GM19025 (cell line): ENCODE data around the gene TMEM167B.
A peak's percentile ranks its signal among the peaks of the same experiment; 100 is the strongest.
"Not testable (repeated sequence)": the region's sequence is repeated elsewhere in the genome, so short reads cannot be mapped to it uniquely, and the experiment has no call there.

Source experiments
- ATAC-seq: cut with Tn5 transposase; IDR thresholded peaks from one replicate; pipeline ENCODE4 v1.9.1; 2021; ENCODE audit warnings: mild to moderate bottlenecking, low read depth, moderate library complexity; ENCODE audit not compliant: unreplicated experiment

The TMEM167B gene

DNA sequence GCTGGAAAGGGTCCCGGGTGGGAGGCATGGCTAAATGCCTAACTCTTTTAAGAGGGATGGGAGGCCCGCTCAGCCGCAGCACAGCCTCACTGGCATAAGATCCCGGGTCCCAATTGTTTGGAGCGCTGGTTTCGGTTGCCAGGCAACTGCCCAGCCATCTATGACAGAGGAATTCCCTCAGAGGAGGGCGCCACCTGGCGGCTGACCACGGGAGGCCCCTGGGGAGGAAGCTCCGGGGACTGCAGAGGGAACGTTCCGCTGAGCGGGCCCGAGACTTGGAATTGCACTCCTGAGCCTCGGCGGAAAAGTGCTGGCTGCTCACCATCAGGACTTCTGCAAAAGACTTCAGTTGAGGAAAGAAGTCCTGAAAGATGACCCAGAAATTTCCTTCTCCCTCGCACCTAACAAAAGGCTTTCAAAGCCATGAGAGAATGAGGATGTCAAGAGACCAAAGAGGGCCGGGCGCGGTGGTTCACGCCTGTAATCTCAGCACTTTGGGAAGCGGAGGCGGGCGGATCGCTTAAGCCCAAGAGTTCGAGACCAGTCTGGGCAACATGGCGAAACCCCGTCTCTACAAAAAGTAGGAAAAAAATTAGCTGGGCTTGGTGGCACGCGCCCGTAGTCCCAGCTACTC is 22.2 kb downstream of the TMEM167B start:
- ATAC-seq = peak; percentile 41

DNA sequence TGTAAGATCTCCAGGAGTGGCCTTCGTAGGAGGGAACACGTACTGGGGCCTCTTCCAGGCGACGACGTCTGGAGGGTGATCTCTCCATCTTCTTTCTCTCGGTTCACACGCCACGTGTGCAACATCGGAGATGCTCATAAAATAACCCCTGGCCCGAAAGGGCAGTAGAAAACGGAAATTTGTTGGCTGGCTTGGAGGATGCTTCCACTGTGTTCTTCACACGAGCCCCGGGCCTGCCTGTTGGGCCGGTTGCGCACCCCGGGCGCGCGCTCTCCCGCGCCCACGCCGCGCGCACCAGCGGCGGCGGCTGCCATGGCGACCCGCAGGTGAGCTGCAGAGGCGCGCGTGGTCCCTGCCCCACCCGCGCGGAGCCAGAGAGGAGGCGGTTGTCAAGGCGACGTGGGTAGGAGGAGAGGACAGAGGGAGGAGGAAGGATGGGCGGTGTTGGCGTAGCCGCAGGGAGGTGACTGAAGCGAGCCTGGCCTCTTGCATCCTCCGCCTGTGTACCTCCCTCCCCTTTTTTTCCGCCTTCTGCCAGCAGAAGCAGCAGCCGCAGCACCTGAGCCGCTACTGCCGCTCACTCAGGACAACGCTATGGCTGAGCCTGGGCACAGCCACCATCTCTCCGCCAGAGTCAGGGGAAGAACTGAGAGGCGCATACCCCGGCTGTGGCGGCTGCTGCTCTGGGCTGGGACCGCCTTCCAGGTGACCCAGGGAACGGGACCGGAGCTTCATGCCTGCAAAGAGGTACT is 23.2 kb downstream of the TMEM167B start, which contains the start of gene ELAPOR1:
Gene ELAPOR1, plus strand, starts transcription at position 526 of the 752 bp plus-strand sequence. Its CDS starts 69 bp downstream, at position 595.
- ATAC-seq = no peak

DNA sequence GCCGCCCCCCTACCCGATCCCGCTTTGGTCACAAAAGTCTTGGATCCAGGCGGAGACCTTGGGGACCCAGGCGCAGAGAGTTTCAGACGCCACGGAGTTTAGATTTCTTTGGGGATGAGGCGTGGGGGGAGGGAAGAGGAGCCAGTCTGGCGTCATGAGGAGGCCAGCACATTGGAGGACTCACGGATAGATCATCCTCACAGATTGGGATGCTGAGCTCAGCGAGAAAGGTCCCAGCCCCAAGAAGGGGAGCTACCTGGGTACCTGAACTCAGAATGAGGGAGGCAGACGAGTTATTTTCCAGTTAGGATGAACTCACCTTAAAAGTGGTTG is 23.7 kb downstream of the TMEM167B start:
- no peak for ATAC-seq

DNA sequence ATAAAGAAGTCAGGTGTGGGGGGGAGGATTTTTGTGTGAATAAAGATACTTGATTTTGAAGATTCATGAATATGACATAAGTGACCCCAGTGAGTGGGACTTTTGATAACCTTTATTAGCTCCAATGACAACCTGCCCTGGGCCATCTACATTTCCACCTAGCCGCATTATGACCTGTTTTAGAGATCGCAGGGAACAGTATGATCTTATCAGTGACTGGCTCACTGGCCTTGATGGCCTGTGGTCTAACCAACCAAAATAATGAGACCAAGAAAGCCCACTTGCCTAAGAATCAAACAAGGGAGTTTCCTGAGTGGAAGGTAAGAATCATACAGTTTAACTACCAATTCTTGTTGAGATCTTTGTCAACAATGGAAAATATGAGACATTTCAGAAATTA is 25.1 kb downstream of the TMEM167B start:
- no peak for ATAC-seq

DNA sequence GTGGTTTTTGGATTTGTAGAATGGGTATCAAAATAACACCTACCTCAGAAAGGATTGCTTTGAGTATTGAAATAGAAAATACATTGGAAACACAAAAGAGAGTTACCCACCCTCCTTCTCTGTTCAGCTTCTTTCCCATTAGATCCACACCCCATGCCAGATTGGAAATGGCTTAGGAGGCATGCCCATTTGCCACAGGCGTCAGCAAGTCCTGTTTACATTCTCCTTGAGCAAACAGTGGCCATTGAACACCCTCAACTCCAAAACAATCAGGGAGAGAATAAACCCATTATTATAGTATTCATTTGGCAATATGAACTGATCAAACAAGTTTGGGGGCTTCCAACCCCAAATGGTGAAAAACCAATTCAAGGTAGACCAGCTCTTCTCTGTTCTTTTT is 25.7 kb downstream of the TMEM167B start:
- no peak for ATAC-seq

DNA sequence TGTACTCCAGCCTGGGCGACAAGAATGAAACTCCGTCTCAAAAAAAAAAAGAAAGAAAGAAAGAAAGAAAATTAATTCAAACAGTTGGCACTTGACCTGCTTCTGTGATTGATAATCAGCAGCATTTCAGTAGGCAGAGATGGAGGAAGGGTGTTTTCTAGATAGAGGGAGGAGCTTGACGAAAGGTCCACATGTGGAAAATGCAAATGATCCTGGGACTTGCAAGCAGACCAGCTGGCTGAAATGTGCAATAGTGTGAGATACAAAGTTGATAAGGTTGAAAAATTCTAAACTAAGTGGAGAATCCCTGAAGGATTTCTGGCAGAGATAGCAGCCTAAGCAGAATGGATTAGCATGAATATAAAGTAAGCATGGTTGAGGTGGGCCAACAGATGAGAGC is 27.5 kb downstream of the TMEM167B start:
- ATAC-seq = no peak

DNA sequence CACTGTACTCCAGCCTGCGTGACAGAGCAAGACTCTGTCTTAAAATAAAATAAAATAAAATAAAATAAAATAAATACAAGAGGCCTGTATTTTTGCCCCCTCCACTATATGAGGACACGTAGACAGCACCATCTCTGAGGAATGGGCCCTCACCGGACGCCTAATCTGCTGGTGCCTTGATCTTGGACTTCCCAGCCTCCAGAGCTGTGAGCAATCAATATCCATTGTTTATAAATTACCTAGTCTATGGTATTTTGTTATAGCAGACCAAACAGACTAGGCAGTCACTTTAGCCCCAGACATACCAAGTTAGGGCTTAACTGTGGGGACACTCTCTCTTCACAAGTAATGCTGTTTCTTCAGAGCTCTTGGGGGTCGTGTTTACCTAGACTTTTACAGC is 29.8 kb downstream of the TMEM167B start:
- no peak for ATAC-seq

DNA sequence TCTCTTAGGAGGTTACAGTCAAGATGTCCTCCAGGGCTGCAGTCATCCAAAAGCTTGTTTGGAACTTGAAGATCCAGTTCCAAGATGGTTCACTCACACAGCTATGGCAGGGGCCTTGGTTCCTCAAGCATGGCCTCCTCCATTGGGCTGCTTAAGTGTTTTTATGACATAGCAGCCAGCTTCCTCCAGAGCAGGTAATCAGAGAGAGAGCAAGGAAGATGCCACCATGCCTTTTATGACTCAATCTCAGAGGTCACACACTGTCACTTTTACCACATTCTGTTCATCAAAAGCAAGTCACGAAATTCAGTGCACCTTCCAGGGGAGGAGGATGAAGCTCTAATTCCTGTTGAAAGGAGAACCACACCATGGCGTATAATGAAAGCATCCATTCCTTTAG is 40.5 kb downstream of the TMEM167B start:
- no peak for ATAC-seq

DNA sequence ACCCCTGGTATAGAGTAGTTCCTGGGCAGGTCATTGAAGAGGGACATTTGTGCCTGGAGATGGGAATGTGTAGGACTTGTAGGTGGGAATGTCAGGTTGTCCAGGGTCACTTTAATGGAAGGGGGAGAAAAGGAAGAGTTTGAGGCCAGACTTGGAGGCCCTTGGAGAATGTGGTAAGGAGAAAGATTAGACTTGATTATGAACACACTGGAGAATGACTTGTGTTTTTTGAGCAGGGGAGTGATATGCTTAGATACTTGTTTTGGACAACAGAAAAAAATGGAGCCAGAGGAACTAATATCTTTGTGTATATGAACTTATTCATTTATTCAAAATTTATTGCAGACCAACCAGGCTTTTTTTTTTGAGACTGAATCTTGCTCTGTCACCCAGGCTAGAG is 41.2 kb downstream of the TMEM167B start:
- ATAC-seq = no peak

DNA sequence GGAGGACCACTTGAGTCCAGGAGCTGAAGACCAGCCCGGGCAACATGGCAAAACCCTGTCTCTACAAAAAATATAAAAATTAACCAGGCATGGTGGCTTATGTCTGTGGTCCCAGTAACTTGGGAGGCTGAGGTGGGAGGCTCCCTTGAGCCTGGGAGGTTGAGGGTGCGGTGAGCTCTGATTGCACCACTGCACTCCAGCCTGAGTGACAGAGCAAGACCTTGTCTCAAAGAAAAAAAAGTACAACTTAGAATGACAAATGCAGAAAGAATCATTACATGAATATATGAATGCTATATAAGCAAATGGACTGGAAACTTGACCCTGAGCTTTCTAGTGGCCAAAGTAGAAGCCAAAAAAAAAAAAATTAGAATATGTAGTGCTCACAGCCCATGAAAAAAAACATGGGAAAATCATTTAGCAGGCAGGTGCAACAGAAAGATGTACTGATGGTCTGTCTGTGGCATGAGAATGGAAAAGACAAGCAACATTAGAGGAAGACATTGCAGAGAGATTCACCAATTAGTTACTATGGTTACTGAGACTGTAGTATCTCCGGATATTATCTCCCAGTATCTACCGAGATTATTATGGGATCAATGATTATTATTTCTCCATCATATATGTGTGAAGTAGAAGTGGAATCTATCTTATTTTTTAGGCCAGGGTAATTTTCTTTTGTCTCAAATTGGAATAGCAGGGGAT is 42.6 kb downstream of the TMEM167B start:
- no peak for ATAC-seq

DNA sequence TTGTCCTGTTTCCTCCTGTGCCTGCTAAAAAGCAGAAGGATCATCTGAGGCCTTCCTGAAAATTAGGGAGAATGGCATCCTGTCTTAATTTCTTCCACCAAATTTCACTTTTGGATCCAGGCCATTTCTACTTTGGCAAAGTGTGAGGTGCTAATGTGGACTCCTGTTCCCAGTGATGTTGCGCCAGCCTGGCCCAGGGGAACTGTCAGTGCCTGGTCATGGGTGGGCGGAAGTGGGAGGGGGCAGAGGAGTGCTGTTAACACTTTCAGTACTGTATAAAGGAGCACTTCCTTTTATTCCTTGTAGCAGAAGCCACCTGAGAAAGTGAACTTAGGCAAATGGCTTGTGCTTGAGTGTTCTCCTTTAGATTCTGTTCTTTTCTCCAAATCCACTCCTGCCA is 43.3 kb downstream of the TMEM167B start:
- no peak for ATAC-seq

DNA sequence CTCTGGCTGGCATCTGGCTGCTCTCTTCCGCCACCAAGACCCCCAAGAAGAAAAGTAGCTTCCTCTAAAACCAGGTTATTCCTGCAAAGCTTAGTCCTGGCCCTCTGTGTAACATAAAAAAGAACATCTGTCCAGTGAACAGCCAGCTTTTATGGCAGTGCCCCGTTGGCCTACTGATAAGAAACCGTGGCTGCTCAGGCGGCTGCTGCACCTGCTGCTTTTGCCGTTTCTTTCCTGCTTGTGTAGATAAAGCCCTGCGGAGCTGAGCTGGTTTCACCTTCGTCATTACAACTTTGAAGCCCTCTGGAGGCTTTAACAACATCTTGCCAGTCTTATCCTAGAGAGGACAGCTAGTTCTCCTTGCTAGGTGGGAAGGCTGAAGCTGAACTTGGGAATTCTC is 43.9 kb downstream of the TMEM167B start:
- no peak for ATAC-seq

DNA sequence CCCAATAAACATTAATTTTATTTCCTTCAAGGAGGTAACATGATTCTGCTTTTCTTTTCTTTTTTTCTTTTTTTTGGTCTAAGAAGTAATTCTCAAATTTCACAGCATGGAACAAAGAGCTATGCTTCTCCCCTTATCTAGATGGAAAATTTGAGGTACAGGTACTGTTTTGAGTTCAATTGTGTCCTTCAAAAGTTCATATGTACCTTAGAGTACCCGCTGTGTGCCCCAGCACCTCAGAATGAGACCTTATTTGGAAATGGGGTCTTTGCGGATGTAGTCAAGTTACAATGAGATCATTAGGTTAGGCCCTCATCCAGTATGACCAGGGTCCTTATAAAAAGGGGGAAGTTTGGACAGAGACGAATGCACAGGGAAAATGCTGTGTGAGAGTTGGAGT is 45.4 kb downstream of the TMEM167B start:
- no peak for ATAC-seq

DNA sequence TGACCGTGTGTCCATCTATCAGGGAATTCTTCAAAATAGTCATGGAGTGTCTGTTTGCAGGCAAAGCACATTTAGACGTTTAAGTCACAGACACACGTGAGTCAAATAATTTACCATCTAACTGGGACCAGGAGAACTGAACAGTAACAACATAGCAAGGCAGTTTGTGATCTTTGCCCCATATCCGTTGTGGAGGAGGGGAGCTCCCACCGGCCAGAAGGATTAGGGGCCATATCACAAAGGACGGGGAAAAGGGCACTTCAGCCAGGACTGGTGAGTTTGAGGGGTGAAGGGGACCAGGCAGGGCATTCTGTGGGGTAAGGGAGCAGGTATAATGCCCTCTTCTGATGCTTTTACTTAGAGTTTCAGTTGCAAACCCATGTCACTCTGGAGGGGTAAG is 46.2 kb downstream of the TMEM167B start:
- ATAC-seq = no peak

DNA sequence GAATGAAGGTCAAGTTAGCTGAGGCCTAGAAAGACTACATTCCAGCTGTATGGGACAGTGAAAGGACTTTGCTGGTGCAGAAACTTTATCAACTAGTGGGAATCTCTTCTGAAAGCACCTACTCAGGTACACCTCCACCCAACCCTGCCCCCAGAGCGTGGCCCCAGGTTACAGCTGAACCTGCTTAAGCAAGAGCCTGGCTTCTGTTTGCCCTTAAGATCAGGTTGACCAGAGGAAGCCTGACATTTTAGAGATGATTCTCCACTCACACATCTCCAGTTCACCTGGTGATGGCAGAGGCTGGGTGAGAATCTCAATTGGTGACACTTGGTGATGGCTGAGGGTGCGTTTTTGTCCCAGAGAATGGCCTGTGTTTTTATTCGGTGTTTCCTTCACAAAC is 47.4 kb downstream of the TMEM167B start:
- ATAC-seq = no peak

DNA sequence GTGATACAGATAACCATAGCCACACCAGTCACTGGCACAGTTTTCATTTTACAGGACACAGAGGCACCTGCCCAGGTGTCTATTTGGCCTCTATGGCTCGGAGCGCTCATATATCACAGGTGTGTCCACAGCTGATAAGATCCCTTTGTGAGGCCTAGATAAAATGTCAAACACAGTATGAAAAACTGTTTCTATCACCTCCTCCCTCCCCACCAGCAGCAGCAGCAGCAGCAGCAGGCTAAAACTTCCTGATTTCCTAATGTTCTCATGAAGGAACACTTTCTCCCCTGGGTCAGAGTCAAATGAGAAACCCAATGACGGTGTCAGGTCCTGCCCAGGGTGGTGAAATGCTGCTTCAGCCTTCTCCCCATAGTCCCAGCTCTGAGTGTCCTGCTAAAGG is 47.8 kb downstream of the TMEM167B start:
- no peak for ATAC-seq

DNA sequence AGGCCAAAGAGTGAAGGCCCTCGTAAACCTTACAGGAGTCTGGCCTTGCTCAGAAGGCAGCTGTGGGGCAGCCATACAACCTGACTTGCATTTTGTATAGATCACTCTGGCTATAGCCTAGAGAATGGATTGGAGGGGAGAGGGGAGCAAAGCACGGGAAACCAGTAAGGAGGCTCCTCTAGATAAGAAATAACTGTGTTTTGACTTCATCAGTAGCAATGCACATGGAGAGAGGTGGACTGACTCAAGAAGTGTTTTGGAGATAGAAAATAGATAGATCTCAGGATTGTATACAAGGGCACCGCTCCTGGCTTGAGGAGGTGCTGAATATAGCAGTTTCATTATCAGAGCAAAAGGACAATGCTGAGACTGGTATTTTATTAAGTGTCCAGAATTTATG is 49.8 kb downstream of the TMEM167B start:
- ATAC-seq = no peak

DNA sequence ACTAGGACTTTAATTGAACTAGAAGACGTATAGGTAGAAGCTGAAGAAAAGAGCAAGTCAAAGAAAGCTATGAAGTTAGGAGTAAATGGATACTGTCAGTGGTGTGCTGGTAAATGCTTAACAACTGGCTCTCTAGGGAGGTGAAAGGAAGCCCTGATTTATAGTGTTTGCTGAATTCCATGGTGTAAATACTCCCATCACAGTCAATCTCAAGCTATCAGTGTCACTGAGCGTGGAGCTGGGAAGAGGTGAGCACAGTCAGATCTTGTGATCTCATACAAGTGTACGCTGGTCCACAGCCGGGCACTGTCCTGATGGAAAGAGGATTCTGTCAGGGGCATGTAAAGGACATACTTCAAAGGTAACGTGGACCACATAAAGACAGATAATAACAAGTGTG is 51.7 kb downstream of the TMEM167B start:
- no peak for ATAC-seq

DNA sequence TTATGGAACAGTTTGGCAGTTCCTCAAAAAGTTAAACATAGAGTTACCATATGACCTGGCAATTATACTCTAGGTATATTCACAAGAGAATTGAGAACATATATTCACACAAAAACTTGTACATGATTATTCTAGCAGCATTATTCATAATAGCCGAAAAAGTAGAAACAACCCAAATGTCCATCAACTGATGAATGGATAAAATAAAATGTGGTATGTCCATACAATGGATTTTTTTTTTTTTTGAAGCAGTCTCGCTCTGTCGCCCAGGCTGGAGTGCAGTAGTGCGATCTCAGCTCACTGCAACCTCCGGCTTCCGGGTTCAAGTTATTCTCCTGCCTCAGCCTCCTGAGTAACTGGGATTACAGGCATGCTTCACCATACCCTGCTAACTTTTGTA is 52.2 kb downstream of the TMEM167B start:
- not testable (repeated sequence) for ATAC-seq
